Transverse colon (tissue), 4 donors: ENCODE data around the gene SLAMF1. TPM values are rescaled to one million over a fixed set of nuclear protein-coding genes. Genes with fewer than 3 reads are reported as not detected.

Experiments used
- DNase-seq: peaks from one replicate; pipeline ENCODE4 v3.0.0-alpha.2; 2019
- H3K27ac ChIP-seq, 4 donors: fragments of 200-600 bp; sonication (generic); 2 replicates each; pipeline ENCODE4 v1.5.1; 2016 to 2018; ENCODE audit warnings: inconsistent platforms in 4 of 4
- H3K27me3 ChIP-seq: fragments of 200-600 bp; sonication (generic); 2 replicates; pipeline ENCODE4 v1.5.1; 2017; ENCODE audit warnings: inconsistent platforms
- H3K36me3 ChIP-seq, 4 donors: fragments of 200-600 bp; sonication (generic); 2 replicates each; pipeline ENCODE4 v1.5.1; 2017 to 2019; ENCODE audit warnings: inconsistent platforms in 4 of 4
- H3K4me1 ChIP-seq, 4 donors: fragments of 200-600 bp; sonication (generic); 2 replicates each; pipeline ENCODE4 v1.5.1; 2017 to 2020; ENCODE audit warnings: inconsistent platforms in 4 of 4
- H3K4me3 ChIP-seq, 4 donors: fragments of 200-600 bp; sonication (generic); 1 replicate in 1 of 4; 2 replicates in 3 of 4; pipeline versions ENCODE4 v1.5.1 to v1.6.1; 2017 to 2019; ENCODE audit warnings: inconsistent platforms in 4 of 4
- H3K9me3 ChIP-seq, 2 donors: fragments of 200-600 bp; sonication (generic); 2 replicates each; pipeline ENCODE4 v1.5.1; 2017 to 2019; ENCODE audit warnings: inconsistent platforms in 2 of 2
- EP300 ChIP-seq: sonication (generic); formaldehyde crosslinking; IDR thresholded peaks from one replicate; pipeline ENCODE4 v1.6.1; 2017; ENCODE audit warnings: antibody characterized with exemption, low read depth
- POLR2A ChIP-seq: fragments of 450-650 bp; IDR thresholded peaks from one replicate; pipeline ENCODE4 v1.6.1; 2016; ENCODE audit warnings: antibody characterized with exemption, mild to moderate bottlenecking, moderate library complexity
- POLR2AphosphoS5 ChIP-seq, 3 donors: sonication (generic); formaldehyde crosslinking; IDR thresholded peaks; one replicate each; pipeline ENCODE4 v1.6.1; 2016; ENCODE audit warnings: antibody characterized with exemption in 3 of 3
- WGBS, 2 donors: methylation state at CpG; one replicate each; pipeline ENCODE4 v1.1.5; 2018; ENCODE audit warnings: low coverage in 1 of 2; 5-methylcytosine and 5-hydroxymethylcytosine counted together
- in situ Hi-C, 4 donors: fragments of 200-750 bp; cut with MboI; loops; one replicate each; pipeline versions ENCODE4 v1.15.0 to v1.15.1; 2017; ENCODE audit warnings: low sequenced_read_pairs in 3 of 4, low pct_ligation_motif_present in 1 of 4, low pct_unique_long_range_greater_than_20kb in 1 of 4
- intact Hi-C: fragments of 100-400 bp; cut with DNase I; formaldehyde crosslinking; loops from one replicate; pipeline ENCODE4 v1.15.1; 2023; ENCODE audit warnings: low total_unique reads
- total RNA-seq, 4 donors: library from RNA; depleted of rRNA; stranded (reverse); fragments of >200 nt; gene quantifications; one replicate each; pipeline ENCODE4 v1.1.0, GENCODE V29; 2016
- TF ChIP-seq, protein P1 (sequence below), 5 experiments: fragments of 200-600 bp in 3 of 5; fragments of 450-650 bp in 2 of 5; sonication (generic) in 3 of 5; IDR thresholded peaks; 1 replicate in 2 of 5; 2 replicates in 3 of 5; pipeline ENCODE4 v1.5.1; 2016 to 2017; ENCODE audit warnings: antibody characterized with exemption in 5 of 5, inconsistent platforms in 3 of 5, mild to moderate bottlenecking in 2 of 5, moderate library complexity in 1 of 5

SLAMF1 gene
- total RNA-seq, 4 donors from 2014 or later = 1.1 to 3.3 (median 3.2) TPM; not detected in 1

DNA sequence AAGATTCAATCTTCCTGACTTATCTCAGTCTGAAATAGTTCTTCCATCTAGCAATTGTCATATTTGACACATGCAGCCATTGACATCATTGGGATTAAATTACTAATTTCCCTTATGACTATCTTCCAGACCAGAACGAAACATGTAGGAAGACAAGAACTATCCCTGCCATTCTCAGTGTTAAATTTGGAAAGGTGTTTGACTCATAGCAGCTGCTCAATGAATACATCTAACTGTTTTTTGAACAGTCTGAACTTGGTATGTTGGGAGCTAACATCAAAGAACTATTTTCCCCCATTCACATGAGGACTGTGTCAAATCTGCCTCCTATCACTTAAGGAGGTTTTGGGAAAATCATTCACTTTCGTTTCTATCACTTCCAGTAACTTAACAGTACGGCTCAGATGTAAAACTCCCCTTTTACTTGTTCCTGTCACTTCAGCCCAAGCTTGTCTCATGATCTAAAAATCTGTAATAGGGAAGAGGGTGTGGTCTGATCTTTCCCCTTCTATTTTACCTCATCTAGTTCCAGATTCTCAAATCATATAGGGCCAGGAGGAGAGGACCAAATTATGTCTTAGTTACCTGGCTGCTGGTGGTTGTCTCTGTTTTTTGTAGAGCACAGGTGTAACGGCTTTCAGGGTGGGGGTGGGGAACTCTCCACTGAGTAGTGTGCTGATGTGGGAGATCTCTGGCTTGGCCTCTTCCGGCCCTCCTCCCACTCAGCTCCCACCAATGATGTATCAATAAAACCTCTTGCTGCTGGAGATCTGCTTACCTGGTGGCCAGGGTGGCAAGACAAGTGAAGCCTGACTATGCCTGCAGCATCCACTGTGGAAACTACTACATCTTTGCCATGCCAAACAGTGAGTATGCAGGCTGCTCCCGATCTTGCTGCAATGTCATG lies 26.2 kb upstream of the SLAMF1 start:
- H3K4me3 ChIP-seq = no peak overlapping the region
- H3K9me3 ChIP-seq = peaks cover 3 to 9% of the 10 kb centered on the region in 2 donors
- in situ Hi-C loops = no loop called here
- no peaks in the 10 kb centered on the region for H3K27me3 ChIP-seq
- no peak for DNase-seq
- H3K27ac ChIP-seq = peak overlapping the region in 3 of 4 donors; percentile 9 to 70 (median 16)
- intact Hi-C loops = no loop called here
- 39 to 40% methylated on average over 3 to 6 of the region's 6 CpGs for WGBS, 2 donors
- no peak for TF ChIP-seq EP300
- TF ChIP-seq POLR2AphosphoS5 (IDR thresholded peaks at IDR 0.05) = no peak
- TF ChIP-seq, protein P1, sequence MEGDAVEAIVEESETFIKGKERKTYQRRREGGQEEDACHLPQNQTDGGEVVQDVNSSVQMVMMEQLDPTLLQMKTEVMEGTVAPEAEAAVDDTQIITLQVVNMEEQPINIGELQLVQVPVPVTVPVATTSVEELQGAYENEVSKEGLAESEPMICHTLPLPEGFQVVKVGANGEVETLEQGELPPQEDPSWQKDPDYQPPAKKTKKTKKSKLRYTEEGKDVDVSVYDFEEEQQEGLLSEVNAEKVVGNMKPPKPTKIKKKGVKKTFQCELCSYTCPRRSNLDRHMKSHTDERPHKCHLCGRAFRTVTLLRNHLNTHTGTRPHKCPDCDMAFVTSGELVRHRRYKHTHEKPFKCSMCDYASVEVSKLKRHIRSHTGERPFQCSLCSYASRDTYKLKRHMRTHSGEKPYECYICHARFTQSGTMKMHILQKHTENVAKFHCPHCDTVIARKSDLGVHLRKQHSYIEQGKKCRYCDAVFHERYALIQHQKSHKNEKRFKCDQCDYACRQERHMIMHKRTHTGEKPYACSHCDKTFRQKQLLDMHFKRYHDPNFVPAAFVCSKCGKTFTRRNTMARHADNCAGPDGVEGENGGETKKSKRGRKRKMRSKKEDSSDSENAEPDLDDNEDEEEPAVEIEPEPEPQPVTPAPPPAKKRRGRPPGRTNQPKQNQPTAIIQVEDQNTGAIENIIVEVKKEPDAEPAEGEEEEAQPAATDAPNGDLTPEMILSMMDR (IDR thresholded peaks at IDR 0.05) = no peak
- TF ChIP-seq POLR2A = no peak
- H3K4me1 ChIP-seq = peaks cover 0 to 18% (median 0%) of the 10 kb centered on the region in 4 donors
- H3K36me3 ChIP-seq = no peaks in the 10 kb centered on the region

DNA sequence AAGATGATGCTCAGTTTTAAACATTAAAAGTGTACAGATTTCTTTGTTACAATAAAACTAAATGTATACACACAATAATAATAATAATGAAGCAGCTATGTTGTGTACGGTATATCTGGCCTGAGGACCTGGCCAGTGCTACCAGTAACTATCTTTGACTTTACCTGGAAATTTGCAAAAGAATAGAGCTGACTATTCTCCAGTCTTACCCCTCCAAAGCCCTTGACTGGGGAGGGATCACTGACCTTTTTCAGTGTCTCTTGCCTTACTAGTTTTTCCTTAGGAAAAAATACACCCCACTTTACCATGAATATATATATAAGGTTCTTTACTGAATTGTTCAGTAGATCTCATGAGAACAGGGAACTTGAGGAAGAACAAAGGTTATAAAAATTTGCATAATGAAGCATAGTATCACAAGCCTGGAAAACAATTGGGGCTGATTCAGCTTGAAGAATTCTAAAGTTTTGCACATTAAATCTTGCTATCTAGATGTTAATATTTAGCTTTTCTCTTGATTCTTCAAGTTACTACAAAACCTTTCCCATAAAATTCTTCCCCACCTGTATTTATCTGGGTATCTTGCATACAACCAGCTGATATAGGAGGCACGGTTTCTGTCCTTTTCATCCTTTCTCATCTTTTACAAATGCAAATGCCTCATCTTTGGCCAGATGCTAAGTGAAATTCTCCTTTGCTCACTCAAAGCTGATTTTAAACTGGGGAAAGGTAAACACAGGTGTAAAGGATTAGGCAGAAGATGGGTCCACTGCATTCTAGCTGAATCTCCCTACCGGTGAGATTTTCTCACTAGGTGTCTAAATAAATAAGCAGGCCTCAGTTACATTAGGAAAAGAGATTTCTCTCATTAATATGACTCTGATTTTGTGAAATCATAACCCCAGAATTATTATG lies 25.0 kb upstream of the SLAMF1 start:
- in situ Hi-C loops (no loop called here), intact Hi-C loops (no loop called here)
- TF ChIP-seq EP300 (no peak), POLR2A (no peak)
- WGBS, 2 donors = 52 to 61% methylated on average over 3 of the region's 3 CpGs
- H3K27ac ChIP-seq = peak overlapping the region in 1 of 4 donors; percentile 70
- peaks cover 3 to 10% of the 10 kb centered on the region in 2 donors for H3K9me3 ChIP-seq
- H3K27me3 ChIP-seq = no peaks in the 10 kb centered on the region
- no peaks in the 10 kb centered on the region for H3K36me3 ChIP-seq
- no peak overlapping the region for H3K4me3 ChIP-seq
- no peak for DNase-seq
- H3K4me1 ChIP-seq = peaks cover 0 to 18% (median 0%) of the 10 kb centered on the region in 4 donors

DNA sequence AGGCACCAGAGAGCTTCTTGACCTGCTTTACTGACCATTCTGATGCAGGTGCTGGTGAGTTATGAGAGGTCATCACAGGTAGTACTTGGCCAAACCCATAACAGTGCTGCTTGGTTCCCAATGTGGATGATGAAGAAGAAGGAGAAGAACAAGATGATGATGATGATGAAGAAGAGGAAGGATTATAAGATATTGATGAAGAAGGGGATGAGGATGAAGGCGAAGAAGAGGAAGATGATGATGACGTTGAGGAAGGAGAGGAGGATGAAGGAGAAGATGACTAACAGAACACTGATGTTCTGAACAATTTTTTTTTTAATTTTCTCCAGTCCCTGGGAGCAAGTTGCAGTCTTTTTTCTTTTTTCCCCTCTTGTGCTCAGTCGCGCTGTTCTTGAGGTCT lies 23.9 kb upstream of the SLAMF1 start:
- DNase-seq = no peak
- Histone ChIP-seq H3K36me3 (no peaks in the 10 kb centered on the region), H3K27me3 (no peaks in the 10 kb centered on the region), H3K4me1 (peaks cover 0 to 26% (median 2%) of the 10 kb centered on the region in 4 donors), H3K27ac (no peak overlapping the region), H3K4me3 (no peak overlapping the region), H3K9me3 (peaks cover 3 to 10% of the 10 kb centered on the region in 2 donors)
- TF ChIP-seq, protein P1 (IDR thresholded peaks at IDR 0.05) = no peak
- TF ChIP-seq POLR2AphosphoS5 (IDR thresholded peaks at IDR 0.05) (no peak), POLR2A (no peak), EP300 (no peak)
- intact Hi-C loops = no loop called here
- 79 to 93% methylated on average over 4 of the region's 4 CpGs for WGBS, 2 donors
- in situ Hi-C loops = no loop called here

DNA sequence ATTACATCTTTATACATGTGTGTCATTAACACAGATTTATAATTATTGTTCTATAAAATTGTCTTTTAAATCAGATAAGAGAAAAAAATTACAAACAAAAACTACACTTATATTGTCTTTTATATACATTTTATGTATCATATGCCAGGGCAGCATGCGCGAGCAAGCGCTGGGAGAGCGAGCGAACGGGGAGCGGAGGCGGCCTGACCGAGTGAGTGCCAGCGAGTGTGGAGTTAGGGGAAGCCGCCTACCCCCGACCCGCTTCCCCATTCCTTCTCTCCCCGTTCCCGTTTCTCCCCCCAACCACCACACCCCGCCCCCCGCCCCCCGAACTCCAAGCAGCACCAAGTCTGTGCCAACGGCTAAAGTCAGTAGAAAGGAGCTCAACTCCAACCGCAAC lies 23.0 kb upstream of the SLAMF1 start:
- H3K4me1 ChIP-seq = peaks cover 0 to 32% (median 2%) of the 10 kb centered on the region in 4 donors
- in situ Hi-C loops (no loop called here), intact Hi-C loops (no loop called here)
- WGBS, 2 donors = 96 to 98% methylated on average over 7 to 20 of the region's 20 CpGs
- DNase-seq = no peak
- H3K9me3 ChIP-seq = peaks cover 3 to 10% of the 10 kb centered on the region in 2 donors
- H3K4me3 ChIP-seq = no peak overlapping the region
- H3K27ac ChIP-seq = no peak overlapping the region
- H3K27me3 ChIP-seq = no peaks in the 10 kb centered on the region
- TF ChIP-seq, protein P1 (IDR thresholded peaks at IDR 0.05) = no peak
- TF ChIP-seq POLR2AphosphoS5 (IDR thresholded peaks at IDR 0.05) (no peak), POLR2A (no peak), EP300 (no peak)
- H3K36me3 ChIP-seq = no peaks in the 10 kb centered on the region
